ENCODE results near the gene B3GNT4.

DNA sequence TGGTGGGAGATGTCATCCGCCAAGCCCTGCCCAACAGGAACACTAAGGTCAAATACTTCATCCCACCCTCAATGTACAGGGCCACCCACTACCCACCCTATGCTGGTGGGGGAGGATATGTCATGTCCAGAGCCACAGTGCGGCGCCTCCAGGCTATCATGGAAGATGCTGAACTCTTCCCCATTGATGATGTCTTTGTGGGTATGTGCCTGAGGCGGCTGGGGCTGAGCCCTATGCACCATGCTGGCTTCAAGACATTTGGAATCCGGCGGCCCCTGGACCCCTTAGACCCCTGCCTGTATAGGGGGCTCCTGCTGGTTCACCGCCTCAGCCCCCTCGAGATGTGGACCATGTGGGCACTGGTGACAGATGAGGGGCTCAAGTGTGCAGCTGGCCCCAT, 3.5 kb downstream of the B3GNT4 start:
- TF ChIP-seq, protein P1, sequence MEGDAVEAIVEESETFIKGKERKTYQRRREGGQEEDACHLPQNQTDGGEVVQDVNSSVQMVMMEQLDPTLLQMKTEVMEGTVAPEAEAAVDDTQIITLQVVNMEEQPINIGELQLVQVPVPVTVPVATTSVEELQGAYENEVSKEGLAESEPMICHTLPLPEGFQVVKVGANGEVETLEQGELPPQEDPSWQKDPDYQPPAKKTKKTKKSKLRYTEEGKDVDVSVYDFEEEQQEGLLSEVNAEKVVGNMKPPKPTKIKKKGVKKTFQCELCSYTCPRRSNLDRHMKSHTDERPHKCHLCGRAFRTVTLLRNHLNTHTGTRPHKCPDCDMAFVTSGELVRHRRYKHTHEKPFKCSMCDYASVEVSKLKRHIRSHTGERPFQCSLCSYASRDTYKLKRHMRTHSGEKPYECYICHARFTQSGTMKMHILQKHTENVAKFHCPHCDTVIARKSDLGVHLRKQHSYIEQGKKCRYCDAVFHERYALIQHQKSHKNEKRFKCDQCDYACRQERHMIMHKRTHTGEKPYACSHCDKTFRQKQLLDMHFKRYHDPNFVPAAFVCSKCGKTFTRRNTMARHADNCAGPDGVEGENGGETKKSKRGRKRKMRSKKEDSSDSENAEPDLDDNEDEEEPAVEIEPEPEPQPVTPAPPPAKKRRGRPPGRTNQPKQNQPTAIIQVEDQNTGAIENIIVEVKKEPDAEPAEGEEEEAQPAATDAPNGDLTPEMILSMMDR (IDR thresholded peaks at IDR 0.05; ENCODE audit: low read depth, low read length, poor library complexity, severe bottlenecking): no peak
- no peak for TF ChIP-seq EZH2phosphoT487 (IDR thresholded peaks at IDR 0.05; ENCODE audit: borderline replicate concordance, low read length)
